GM21360 (cell line): ENCODE data around the gene NAT9.

Experiments used
- ATAC-seq: cut with Tn5 transposase; IDR thresholded peaks from one replicate; pipeline ENCODE4 v1.9.1; 2021; ENCODE audit warnings: mild to moderate bottlenecking, moderate library complexity; ENCODE audit not compliant: unreplicated experiment

The NAT9 gene, protein sequence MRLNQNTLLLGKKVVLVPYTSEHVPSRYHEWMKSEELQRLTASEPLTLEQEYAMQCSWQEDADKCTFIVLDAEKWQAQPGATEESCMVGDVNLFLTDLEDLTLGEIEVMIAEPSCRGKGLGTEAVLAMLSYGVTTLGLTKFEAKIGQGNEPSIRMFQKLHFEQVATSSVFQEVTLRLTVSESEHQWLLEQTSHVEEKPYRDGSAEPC

GRCh38 chr17:74776044-74776962 is at the start of gene NAT9:
TSS of gene NAT9 (minus strand) at chr17:74776345. CDS start at chr17:74775698, 647 bp downstream.
- peak; percentile 72 for ATAC-seq

DNA sequence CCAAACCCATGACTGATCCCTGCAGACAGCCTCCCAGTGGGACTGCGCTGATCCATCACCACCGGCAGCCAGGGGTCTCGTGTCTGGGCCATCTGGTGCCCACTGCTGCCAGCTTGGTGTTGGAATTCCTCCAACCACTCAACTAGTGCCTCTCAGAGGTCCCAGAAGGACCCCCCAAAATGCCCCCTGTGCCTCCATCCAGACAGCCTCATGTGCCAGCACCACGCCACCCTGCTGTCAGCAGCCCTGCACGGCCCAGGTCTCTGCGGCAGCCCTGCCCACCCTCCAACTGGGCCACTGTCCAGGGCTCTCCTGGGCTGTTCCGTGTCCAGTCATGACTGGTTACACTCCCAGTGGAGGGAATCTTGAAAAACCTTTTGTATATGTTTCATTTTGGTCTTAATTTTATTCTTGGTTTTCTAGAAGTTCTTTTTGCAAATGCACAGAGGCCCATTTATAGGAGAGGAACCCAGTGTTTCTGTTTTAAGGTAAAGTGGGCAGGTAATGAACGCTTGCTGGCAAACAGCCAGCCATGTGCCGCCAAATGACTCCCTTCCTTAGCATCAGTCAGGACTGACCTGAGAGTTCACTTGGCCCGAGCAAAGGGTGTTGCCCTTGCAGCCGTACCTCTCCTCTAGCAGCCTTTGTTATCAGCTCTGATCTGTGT is 48.9 kb upstream of the NAT9 start:
- no peak for ATAC-seq

GRCh38 chr17:74822939-74823367 is 46.8 kb upstream of the NAT9 start:
- no peak for ATAC-seq

DNA sequence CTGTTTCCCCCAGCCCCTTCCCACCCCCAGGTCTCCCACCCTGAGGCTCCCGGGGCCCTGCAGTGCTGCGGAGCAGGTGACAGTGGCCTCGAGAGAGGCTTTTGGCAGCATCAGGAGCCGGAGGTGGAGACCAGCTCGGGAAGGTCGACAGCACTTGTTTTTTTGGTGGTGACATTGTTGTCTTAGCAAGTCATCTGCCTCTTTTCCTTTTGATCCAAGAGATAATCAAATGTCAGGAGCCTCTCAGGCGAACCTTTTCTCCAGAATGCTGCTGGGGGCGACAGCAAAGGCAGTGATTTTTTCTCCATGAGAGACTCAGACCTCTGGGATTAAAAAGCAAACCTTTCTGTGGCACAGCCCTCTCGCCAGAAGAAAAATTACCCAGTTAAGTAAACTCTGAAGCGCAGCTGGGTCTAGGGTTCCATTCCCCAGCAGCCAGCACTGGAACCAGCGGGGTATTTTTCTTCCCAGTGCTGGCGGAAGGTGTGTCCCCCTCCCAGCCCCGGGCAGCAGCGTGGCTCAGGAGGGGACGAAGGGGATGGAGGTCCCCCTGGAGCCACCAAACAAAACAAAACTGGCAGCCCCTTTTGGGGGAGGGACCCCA is 46.3 kb upstream of the NAT9 start:
- ATAC-seq: no peak

- ATAC-seq: no peak
Measured at GRCh38 chr17:74821655-74822334, 45.6 kb upstream of the NAT9 start.

GRCh38 chr17:74819801-74820436 is 43.8 kb upstream of the NAT9 start:
- no peak for ATAC-seq

DNA sequence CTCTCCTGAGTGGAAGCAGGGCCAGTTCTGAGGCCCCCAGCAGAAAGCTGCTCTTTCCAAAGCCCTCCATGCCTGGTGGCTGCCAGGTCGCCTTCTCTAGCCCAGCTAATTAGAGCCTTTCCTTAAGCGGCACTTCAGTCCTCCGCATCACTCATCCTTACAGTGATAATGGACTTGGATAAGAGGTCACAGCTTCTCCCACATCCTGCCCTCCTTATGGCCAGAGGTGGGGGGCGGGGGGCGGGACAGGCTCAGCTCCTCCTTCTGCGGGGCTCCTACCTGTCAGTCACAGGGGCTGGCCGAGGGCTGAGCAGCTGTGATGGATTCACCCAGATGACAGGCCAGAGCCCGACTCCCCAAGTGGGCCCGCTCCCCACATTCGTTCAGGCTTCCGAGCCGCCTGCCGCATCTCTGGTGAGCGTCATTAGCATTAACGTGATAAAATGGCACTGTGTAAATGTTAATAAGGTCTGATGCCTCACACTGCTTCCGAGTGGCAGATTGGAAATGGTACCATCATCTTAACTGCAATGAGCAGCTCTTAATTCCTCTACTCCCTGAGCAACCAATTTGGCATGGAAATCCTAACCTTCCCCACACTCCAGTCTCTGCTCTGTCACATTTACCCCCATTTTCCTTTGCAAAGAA is 42.3 kb upstream of the NAT9 start:
- no peak for ATAC-seq

DNA sequence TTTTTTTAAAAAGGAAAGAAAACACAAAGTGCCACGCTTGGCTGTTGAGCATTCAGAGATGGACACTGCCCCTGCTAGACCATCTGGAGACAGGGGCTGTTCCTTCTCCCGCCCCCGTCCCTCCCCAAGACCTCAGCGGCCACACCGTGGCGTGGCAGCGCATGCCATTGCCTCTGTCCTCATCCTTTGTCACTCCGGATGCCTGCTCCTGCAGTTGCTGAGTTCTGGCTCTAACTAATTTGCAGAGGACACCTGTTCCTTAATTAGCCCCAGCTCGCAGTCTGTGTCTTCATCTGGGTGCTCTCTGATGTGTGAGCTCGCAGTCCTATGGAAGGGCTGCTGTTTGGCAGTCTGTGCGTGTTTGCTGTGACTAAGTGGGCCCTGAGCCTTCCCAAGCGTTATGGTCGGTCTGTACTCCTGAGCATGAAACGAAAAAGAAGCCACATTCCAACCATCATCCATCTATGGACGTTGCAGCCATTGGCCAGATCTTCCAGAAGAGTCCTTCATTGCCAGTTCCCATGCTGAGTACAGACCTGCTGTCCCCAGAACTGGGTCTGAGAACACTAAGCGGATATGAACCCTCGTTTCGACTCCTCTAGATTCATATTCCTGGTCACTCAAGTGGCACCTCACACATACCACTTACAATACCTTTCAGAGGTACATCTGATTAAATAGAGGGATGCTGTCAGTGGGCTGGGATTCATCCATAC is 40.9 kb upstream of the NAT9 start:
- no peak for ATAC-seq

GRCh38 chr17:74815550-74816370 is 39.6 kb upstream of the NAT9 start:
- no peak for ATAC-seq

DNA sequence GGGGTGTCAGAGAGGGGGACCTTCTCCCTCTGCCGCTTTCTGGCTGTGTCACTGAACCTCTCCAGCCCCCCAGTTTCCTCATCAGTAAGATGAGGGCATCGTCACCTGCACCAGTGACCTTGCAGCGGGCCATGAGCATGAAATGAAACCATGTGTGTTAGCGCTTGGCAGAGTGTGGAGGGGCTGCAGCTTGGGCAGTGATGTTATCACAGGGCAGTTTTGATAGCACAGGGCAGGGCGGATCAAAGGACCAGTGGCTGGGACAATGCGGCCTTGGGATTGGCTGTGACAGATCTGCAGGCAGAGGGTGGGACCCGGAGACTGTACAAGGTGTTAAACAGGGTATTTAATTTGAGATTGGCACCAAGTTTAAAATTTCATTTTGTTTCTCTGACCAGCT is 38.9 kb upstream of the NAT9 start:
- no peak for ATAC-seq

- ATAC-seq: no peak
Measured at GRCh38 chr17:74814453-74814852, 38.3 kb upstream of the NAT9 start.

DNA sequence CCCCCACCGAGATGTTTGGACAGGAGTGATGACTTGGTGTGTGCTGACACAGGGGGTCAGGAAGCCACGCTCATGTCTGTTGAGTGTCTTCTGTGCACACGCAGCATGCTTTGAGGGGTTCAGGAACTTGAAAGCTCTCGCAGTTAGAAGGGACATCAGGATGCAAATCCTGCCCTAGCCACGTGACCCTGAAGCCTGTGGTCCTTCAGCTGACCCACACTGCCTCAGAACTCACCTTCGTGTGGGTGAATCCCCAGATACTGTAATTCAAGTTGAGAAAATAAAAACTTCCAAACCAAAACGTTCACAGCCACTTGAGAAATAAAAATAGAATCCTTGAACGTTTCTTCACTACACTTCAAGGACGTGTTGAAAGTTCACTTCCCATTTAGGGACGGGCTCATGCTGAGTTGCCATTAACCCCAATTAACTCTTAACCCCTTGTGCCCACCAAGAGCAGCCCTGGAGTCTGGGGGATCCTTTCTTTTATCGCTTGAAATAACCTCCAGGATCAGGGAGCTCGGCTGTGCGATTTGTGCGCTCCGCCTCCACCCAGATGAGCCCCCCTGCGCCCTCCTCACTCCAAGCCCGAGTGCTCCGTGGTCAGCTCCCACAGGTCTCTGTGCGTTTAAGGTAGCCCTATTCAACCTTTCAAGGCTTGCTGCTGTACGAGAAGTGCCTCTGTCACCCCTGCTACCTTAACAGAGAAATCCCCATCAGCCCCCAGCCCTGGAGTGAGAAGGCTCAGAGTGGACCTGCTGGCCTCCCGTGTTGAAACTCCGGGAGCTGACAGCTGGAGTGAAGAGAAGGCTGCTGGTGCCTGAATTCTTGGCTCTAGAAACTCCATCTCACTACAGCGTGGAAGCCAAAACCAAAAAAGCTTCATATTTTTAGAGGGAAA is 36.2 kb upstream of the NAT9 start:
- ATAC-seq: no peak

GRCh38 chr17:74810699-74811485 is 34.7 kb upstream of the NAT9 start:
- no peak for ATAC-seq

DNA sequence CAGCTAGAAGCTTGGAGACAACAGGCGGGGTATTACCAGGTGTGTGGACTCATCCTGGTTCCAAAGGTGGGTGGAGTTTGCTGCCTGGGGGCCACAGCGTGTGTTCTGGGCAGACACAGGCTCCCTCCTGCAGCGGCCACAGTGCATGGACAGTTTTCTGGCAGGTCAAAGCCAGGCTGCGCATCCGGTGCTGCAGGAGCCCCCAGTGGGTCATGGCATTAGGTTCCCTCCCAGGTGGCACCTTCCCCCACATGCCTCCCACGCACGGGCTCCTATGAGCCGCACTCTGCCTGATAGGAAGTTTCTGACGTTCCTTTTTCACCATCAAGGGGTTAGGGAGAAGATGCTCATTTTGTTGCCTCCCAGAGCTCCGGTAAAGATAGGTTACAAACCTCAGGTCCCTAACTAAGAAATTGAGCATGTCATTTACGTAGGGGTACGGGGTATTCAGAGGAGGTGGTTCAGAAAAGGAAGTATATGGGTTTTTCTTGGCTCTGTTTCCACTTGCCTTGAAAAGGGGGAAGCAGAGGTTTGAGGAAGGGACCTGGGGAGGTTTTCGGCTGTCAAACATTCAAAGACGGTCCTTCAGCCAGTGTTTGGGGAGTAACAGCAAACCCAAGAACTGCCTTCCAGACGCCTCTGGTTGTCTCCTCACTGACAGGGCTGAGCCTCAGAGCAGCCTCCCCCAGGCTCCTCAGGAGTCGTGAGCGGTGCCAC is 32.7 kb upstream of the NAT9 start:
- no peak for ATAC-seq

DNA sequence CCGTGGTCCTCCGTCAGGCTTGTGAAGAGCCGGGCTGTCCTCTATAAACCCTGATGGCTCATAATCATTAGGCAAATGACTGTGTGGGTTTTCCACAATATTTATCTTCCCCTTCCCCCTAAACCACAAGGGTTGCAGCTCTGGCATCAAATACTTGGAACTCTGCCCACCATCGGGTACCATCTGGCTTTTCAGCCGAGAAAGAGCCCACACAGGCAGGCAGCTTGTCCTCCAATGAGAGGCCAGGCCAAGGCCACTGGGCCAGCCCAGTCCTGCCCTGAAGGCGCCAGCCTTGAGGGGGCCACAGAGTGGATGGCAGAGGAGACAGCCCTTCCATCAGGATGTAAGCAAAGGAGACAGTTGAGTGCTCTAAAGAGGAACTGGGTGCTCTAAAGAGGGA is 31.8 kb upstream of the NAT9 start:
- ATAC-seq: no peak

DNA sequence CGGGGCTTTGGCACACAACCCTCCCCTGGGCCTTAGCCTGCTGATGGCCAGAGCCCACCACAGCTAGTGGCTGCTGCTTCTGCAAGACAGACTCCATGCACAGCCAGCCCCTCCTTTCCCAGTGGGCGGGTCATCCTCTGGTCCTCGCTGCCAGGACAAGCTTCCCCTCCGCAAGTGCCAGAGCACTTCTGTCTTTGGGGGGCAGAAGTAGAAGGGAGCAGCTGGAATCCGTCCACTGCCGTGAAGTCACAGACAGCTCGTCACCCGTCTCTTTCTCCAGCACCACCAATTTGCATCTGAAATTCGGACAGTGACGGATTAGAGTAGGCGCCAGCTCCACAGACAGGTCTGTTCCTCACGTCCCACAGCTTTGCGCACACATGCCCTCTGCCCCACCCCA is 31.3 kb upstream of the NAT9 start:
- no peak for ATAC-seq
